ENCODE data around the gene MYO1D. TPM values are rescaled to one million over a fixed set of nuclear protein-coding genes. Genes with fewer than 3 reads are reported as not detected.
A peak's percentile ranks its signal among the peaks of the same experiment; 100 is the strongest.

MYO1D gene
- total and polyA plus RNA-seq, 2 of the 13 experiments (the other 11 are each of a cell fraction or from before 2014, with no cell fraction given) = 13.2 to 17.3 TPM

GRCh38 chr17:32486111-32486700 is 390.7 kb downstream of the MYO1D start (continued):
- TF ChIP-seq, protein P1, sequence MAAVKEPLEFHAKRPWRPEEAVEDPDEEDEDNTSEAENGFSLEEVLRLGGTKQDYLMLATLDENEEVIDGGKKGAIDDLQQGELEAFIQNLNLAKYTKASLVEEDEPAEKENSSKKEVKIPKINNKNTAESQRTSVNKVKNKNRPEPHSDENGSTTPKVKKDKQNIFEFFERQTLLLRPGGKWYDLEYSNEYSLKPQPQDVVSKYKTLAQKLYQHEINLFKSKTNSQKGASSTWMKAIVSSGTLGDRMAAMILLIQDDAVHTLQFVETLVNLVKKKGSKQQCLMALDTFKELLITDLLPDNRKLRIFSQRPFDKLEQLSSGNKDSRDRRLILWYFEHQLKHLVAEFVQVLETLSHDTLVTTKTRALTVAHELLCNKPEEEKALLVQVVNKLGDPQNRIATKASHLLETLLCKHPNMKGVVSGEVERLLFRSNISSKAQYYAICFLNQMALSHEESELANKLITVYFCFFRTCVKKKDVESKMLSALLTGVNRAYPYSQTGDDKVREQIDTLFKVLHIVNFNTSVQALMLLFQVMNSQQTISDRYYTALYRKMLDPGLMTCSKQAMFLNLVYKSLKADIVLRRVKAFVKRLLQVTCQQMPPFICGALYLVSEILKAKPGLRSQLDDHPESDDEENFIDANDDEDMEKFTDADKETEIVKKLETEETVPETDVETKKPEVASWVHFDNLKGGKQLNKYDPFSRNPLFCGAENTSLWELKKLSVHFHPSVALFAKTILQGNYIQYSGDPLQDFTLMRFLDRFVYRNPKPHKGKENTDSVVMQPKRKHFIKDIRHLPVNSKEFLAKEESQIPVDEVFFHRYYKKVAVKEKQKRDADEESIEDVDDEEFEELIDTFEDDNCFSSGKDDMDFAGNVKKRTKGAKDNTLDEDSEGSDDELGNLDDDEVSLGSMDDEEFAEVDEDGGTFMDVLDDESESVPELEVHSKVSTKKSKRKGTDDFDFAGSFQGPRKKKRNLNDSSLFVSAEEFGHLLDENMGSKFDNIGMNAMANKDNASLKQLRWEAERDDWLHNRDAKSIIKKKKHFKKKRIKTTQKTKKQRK (IDR thresholded peaks at IDR 0.05; ENCODE audit: low read length) = no peak
- TF ChIP-seq ZNF558 (CRISPR knock-in tag; IDR thresholded peaks at IDR 0.05; ENCODE audit: borderline replicate concordance) (peak; percentile 67; the same call in 1 of the 2 replicates), ZNF232 (CRISPR knock-in tag; IDR thresholded peaks at IDR 0.05; ENCODE audit: borderline replicate concordance) (0 out of 2 replicates have a peak, but pooled peaks have one; percentile 23), DPF2 (CRISPR knock-in tag; IDR thresholded peaks at IDR 0.05; ENCODE audit: borderline replicate concordance, low read depth) (no peak), MBNL3 (CRISPR knock-in tag; conservative IDR thresholded peaks at IDR 0.05) (no peak), TFDP2 (CRISPR knock-in tag; IDR thresholded peaks at IDR 0.05) (peak; percentile 93), ZSCAN31 (CRISPR knock-in tag; IDR thresholded peaks at IDR 0.05; ENCODE audit: low read depth) (peak; percentile 79; the same call in 1 of the 2 replicates), GABPB1 (CRISPR knock-in tag; IDR thresholded peaks at IDR 0.05) (no peak; the same call in none of the 2 replicates), TMF1 (CRISPR knock-in tag; IDR thresholded peaks at IDR 0.05; ENCODE audit: low read depth) (peak; percentile 79; the same call in 1 of the 2 replicates), TBX2 (CRISPR knock-in tag; IDR thresholded peaks at IDR 0.05; ENCODE audit: borderline replicate concordance) (peak; percentile 30; the same call in 1 of the 2 replicates), RNF2 (conservative IDR thresholded peaks at IDR 0.05; ENCODE audit: low read depth) (peak; percentile 88), ZNF121 (CRISPR knock-in tag; IDR thresholded peaks at IDR 0.05) (0 out of 2 replicates have a peak, but pooled peaks have one; percentile 22)
- TF ChIP-seq, protein P2, sequence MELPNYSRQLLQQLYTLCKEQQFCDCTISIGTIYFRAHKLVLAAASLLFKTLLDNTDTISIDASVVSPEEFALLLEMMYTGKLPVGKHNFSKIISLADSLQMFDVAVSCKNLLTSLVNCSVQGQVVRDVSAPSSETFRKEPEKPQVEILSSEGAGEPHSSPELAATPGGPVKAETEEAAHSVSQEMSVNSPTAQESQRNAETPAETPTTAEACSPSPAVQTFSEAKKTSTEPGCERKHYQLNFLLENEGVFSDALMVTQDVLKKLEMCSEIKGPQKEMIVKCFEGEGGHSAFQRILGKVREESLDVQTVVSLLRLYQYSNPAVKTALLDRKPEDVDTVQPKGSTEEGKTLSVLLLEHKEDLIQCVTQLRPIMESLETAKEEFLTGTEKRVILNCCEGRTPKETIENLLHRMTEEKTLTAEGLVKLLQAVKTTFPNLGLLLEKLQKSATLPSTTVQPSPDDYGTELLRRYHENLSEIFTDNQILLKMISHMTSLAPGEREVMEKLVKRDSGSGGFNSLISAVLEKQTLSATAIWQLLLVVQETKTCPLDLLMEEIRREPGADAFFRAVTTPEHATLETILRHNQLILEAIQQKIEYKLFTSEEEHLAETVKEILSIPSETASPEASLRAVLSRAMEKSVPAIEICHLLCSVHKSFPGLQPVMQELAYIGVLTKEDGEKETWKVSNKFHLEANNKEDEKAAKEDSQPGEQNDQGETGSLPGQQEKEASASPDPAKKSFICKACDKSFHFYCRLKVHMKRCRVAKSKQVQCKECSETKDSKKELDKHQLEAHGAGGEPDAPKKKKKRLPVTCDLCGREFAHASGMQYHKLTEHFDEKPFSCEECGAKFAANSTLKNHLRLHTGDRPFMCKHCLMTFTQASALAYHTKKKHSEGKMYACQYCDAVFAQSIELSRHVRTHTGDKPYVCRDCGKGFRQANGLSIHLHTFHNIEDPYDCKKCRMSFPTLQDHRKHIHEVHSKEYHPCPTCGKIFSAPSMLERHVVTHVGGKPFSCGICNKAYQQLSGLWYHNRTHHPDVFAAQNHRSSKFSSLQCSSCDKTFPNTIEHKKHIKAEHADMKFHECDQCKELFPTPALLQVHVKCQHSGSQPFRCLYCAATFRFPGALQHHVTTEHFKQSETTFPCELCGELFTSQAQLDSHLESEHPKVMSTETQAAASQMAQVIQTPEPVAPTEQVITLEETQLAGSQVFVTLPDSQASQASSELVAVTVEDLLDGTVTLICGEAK (IDR thresholded peaks at IDR 0.05) = no peak
- TF ChIP-seq, protein P2 (CRISPR knock-in tag; IDR thresholded peaks at IDR 0.05) = peak; percentile 36; the same call in 1 of the 2 replicates

Measured in HepG2 (cell line).